PC-3 (cell line): ENCODE data around the gene HEXA. TPM values are rescaled to one million over a fixed set of nuclear protein-coding genes. Genes with fewer than 3 reads are reported as not detected.

ENCODE experiments used
- ATAC-seq: fragments of 200-7000 bp; cut with Tn5 transposase; 2 replicates; pipeline ENCODE4 v1.9.1; 2020; ENCODE audit warnings: mild to moderate bottlenecking, moderate library complexity
- BruUV-seq: library from RNA; stranded (reverse); fragments of 400-500 nt; replicated peaks from 2 replicates; lab custom pipeline; 2021; lab: Mats Ljungman, UMichigan
- CTCF ChIA-PET: fragments of 300-600 bp; sonication (Branson Sonifier 250); formaldehyde crosslinking; loops from one replicate; lab custom pipeline; 2022; ENCODE audit warnings: antibody characterized with exemption; lab: Charles Lee
- POLR2A ChIA-PET: fragments of 300-600 bp; sonication (Branson Sonifier 250); formaldehyde crosslinking; loops from one replicate; lab custom pipeline; 2022; ENCODE audit warnings: antibody characterized with exemption; ENCODE audit not compliant: unreplicated experiment; lab: Charles Lee
- DNase-seq: peaks from one replicate; pipeline ENCODE4 v3.0.0-alpha.2; 2015
- H2AFZ ChIP-seq: fragments of 300-600 bp; sonication (generic); 2 replicates; pipeline ENCODE4 v1.6.0; 2016; ENCODE audit warnings: antibody characterized with exemption, low read length
- H3F3A ChIP-seq: fragments of 300-600 bp; sonication (generic); one replicate; pipeline ENCODE4 v1.6.0; 2017; ENCODE audit warnings: antibody characterized with exemption, low read length, control low read depth, mild to moderate bottlenecking; ENCODE audit not compliant: unreplicated experiment
- H3K27ac ChIP-seq: fragments of 300-600 bp; sonication (generic); 2 replicates; pipeline ENCODE4 v1.5.1; 2016; ENCODE audit warnings: mild to moderate bottlenecking, low read length
- H3K27me3 ChIP-seq: fragments of 300-600 bp; sonication (generic); 2 replicates; pipeline ENCODE4 v1.6.1; 2016; ENCODE audit warnings: low read length, mixed read lengths
- H3K36me3 ChIP-seq: fragments of 300-600 bp; sonication (generic); 2 replicates; pipeline ENCODE4 v1.6.1; 2016; ENCODE audit warnings: low read depth, mixed run types, low read length, mixed read lengths
- H3K4me1 ChIP-seq: fragments of 300-600 bp; sonication (generic); 2 replicates; pipeline ENCODE4 v1.5.1; 2016; ENCODE audit warnings: low read length; ENCODE audit not compliant: insufficient read depth
- H3K4me2 ChIP-seq: fragments of 300-600 bp; sonication (generic); 2 replicates; pipeline ENCODE4 v1.6.0; 2016; ENCODE audit warnings: low read length
- H3K4me3 ChIP-seq: fragments of 300-600 bp; sonication (generic); 2 replicates; pipeline ENCODE4 v1.5.1; 2016; ENCODE audit warnings: mild to moderate bottlenecking, low read length, mixed read lengths
- H3K79me2 ChIP-seq: fragments of 300-600 bp; sonication (generic); 2 replicates; pipeline ENCODE4 v1.6.1; 2017; ENCODE audit warnings: low read length, mixed read lengths
- H3K9ac ChIP-seq: fragments of 300-600 bp; sonication (generic); 2 replicates; pipeline ENCODE4 v1.6.0; 2016; ENCODE audit warnings: mild to moderate bottlenecking, low read length
- H3K9me2 ChIP-seq: fragments of 300-600 bp; sonication (generic); replicated peaks from 2 replicates; pipeline ENCODE4 v1.6.1; 2016; ENCODE audit warnings: mixed run types, low read length, mixed read lengths
- H3K9me3 ChIP-seq: fragments of 300-600 bp; sonication (generic); 2 replicates; pipeline ENCODE4 v1.6.1; 2016; ENCODE audit warnings: low read length, mixed read lengths
- H4K20me1 ChIP-seq: fragments of 300-600 bp; sonication (generic); 2 replicates; pipeline ENCODE4 v1.6.1; 2016; ENCODE audit warnings: low read length, mixed read lengths
- EZH2 ChIP-seq: fragments of 300-600 bp; sonication (generic); IDR thresholded peaks from one replicate; pipeline ENCODE4 v1.6.1; 2017; ENCODE audit warnings: antibody characterized with exemption, mild to moderate bottlenecking, low read length; ENCODE audit not compliant: unreplicated experiment
- EZH2phosphoT487 ChIP-seq: fragments of 300-600 bp; sonication (generic); IDR thresholded peaks from 2 replicates; pipeline ENCODE4 v1.6.1; 2018; ENCODE audit warnings: mild to moderate bottlenecking, antibody characterized with exemption, low read length, borderline replicate concordance
- intact Hi-C: fragments of 100-400 bp; cut with micrococcal nuclease; formaldehyde crosslinking; loops from 2 replicates; pipeline ENCODE4 v1.9.0; 2023
- total RNA-seq: library from RNA; depleted of rRNA; stranded (reverse); fragments of >200 nt; gene quantifications from 2 replicates; pipeline ENCODE4 v1.2.3, GENCODE V29; 2014
- TF ChIP-seq, protein P1 (sequence below): fragments of 300-600 bp; sonication (generic); conservative IDR thresholded peaks from 2 replicates; pipeline ENCODE4 v1.5.1; 2017; ENCODE audit warnings: antibody characterized with exemption, low read depth, mild to moderate bottlenecking, low read length

The HEXA gene
- total RNA-seq, 1 experiment from 2014 or later = not detected

DNA sequence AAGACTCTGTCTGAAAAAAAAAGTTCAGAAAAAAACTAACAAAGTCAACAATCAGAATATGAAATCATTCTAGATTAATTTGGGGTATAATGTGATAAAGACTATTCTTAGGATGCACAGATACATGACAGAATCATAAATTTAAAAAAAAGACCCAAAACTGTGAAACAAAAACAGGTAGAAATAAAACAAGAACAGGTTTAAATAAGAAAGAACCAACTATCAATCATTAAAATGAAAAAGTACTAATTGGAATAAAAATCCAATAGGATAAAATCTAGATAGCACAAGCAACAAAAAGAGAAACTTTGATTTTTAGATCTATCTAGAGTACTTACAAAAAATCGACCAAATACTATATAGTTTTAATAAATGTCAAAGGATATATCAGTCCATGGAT is 35.7 kb upstream of the HEXA start:
- intact Hi-C loops = no loop called here
- CTCF ChIA-PET = no interaction called here
- Histone ChIP-seq H3K27me3 (peaks cover 44% of the 10 kb centered on the region), H3K79me2 (no peaks in the 10 kb centered on the region), H3K9me2 (no peaks in the 10 kb centered on the region), H2AFZ (no peak overlapping the region), H3K4me1 (no peaks in the 10 kb centered on the region), H3F3A (no peaks in the 10 kb centered on the region), H3K27ac (no peak overlapping the region), H3K4me3 (no peak overlapping the region), H3K36me3 (no peaks in the 10 kb centered on the region), H4K20me1 (no peaks in the 10 kb centered on the region), H3K4me2 (no peak overlapping the region), H3K9ac (no peak overlapping the region), H3K9me3 (no peaks in the 10 kb centered on the region)
- no peak for DNase-seq
- no peak for ATAC-seq
- TF ChIP-seq, protein P1, sequence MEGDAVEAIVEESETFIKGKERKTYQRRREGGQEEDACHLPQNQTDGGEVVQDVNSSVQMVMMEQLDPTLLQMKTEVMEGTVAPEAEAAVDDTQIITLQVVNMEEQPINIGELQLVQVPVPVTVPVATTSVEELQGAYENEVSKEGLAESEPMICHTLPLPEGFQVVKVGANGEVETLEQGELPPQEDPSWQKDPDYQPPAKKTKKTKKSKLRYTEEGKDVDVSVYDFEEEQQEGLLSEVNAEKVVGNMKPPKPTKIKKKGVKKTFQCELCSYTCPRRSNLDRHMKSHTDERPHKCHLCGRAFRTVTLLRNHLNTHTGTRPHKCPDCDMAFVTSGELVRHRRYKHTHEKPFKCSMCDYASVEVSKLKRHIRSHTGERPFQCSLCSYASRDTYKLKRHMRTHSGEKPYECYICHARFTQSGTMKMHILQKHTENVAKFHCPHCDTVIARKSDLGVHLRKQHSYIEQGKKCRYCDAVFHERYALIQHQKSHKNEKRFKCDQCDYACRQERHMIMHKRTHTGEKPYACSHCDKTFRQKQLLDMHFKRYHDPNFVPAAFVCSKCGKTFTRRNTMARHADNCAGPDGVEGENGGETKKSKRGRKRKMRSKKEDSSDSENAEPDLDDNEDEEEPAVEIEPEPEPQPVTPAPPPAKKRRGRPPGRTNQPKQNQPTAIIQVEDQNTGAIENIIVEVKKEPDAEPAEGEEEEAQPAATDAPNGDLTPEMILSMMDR = no peak
- TF ChIP-seq EZH2 (no peak), EZH2phosphoT487 (no peak)
- POLR2A ChIA-PET = no interaction called here
- no TSS peak for BruUV-seq

DNA sequence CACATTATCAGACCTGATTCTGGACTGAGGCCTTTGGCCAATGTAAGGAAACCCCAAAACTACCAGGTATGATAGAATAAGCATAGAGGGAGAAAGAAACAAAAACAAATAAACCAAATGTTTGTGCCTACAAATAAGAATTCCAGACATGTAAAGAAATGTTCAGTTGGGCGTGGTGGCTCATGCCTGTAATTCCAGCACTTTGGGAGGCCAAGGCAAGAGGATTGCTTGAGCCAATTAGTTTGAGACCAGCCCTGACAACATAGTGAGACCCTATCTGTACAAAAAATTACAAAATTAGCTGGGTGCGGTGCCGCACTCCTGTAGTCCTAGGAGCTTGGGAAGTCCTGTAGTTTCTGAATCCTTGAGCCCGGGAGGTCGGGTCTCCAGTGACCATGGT is 35.3 kb upstream of the HEXA start:
- Histone ChIP-seq H3K4me1 (no peaks in the 10 kb centered on the region), H3K4me3 (no peak overlapping the region), H3K9ac (no peak overlapping the region), H3K9me2 (no peaks in the 10 kb centered on the region), H3F3A (no peaks in the 10 kb centered on the region), H3K36me3 (no peaks in the 10 kb centered on the region), H3K27ac (no peak overlapping the region), H4K20me1 (no peaks in the 10 kb centered on the region), H2AFZ (no peak overlapping the region), H3K9me3 (no peaks in the 10 kb centered on the region), H3K79me2 (no peaks in the 10 kb centered on the region), H3K27me3 (peaks cover 48% of the 10 kb centered on the region), H3K4me2 (no peak overlapping the region)
- ChIA-PET POLR2A (no interaction called here), CTCF (no interaction called here)
- TF ChIP-seq, protein P1 = no peak
- TF ChIP-seq EZH2 = no peak
- no peak for TF ChIP-seq EZH2phosphoT487
- ATAC-seq (no peak), DNase-seq (no peak)
- BruUV-seq = no TSS peak
- intact Hi-C loops = no loop called here

DNA sequence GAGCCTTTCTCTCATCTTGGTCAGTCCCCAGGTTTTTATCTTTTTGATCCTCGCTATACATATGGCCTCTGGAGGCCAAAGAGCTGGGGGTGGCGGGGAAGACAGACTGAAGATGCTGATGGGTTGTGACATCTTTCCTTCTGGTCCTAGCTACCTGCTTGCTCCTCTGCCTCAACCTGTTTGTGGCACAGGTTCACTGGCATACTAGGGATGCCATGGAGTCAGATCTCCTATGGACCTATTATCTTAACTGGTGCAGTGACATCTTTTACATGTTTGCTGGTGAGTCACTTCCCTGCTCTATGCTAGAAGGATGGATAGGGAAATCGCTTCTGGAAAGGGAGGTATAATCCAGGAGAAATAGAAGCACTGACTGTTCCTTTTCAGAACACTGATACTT is 31.1 kb upstream of the HEXA start:
- CTCF ChIA-PET = no interaction called here

More for the DNA sequence above, 31.1 kb upstream of the HEXA start:
- Histone ChIP-seq H3F3A (no peaks in the 10 kb centered on the region), H3K9me3 (no peaks in the 10 kb centered on the region), H3K27me3 (peaks cover 76% of the 10 kb centered on the region), H4K20me1 (no peaks in the 10 kb centered on the region), H3K4me3 (no peak overlapping the region), H3K9ac (no peak overlapping the region), H3K4me2 (no peak overlapping the region), H3K4me1 (no peaks in the 10 kb centered on the region), H3K27ac (no peak overlapping the region), H3K79me2 (no peaks in the 10 kb centered on the region), H3K36me3 (no peaks in the 10 kb centered on the region), H3K9me2 (no peaks in the 10 kb centered on the region), H2AFZ (no peak overlapping the region)
- ATAC-seq (no peak), DNase-seq (no peak)
- TF ChIP-seq EZH2 = no peak
- TF ChIP-seq EZH2phosphoT487 = no peak
- TF ChIP-seq, protein P1 = no peak
- POLR2A ChIA-PET = interaction anchor here (0.6 kb wide), 1 partner anchor 13 kb away, joined by 11 read pairs; no protein-coding TSS in a partner anchor
- BruUV-seq = no TSS peak
- intact Hi-C loops = no loop called here
